GM19467 (cell line): ENCODE results near the gene FBXW7.

ENCODE experiments used
- ATAC-seq: cut with Tn5 transposase; IDR thresholded peaks from one replicate; pipeline ENCODE4 v1.9.1; 2021; ENCODE audit warnings: mild to moderate bottlenecking, moderate library complexity; ENCODE audit not compliant: unreplicated experiment

Gene FBXW7

GRCh38 chr4:152512483-152512882 lies 23.4 kb downstream of the FBXW7 start:
- no peak for ATAC-seq

- peak; percentile 46 for ATAC-seq
Observed at GRCh38 chr4:152510349-152511147, 25.3 kb downstream of the FBXW7 start.

- no peak for ATAC-seq
Observed at GRCh38 chr4:152509595-152510225, 26.2 kb downstream of the FBXW7 start.

GRCh38 chr4:152508818-152509217 lies 27.1 kb downstream of the FBXW7 start:
- ATAC-seq, result no peak

GRCh38 chr4:152508386-152508785 lies 27.5 kb downstream of the FBXW7 start:
- ATAC-seq, result no peak

- no peak for ATAC-seq
Observed at GRCh38 chr4:152503653-152504290, 32.1 kb downstream of the FBXW7 start.

- ATAC-seq, result no peak
Observed at GRCh38 chr4:152501846-152502536, 33.9 kb downstream of the FBXW7 start.

GRCh38 chr4:152500800-152501434 lies 35.0 kb downstream of the FBXW7 start:
- peak; percentile 50 for ATAC-seq

GRCh38 chr4:152500275-152500674 lies 35.6 kb downstream of the FBXW7 start:
- ATAC-seq, result no peak

GRCh38 chr4:152499344-152499743 lies 36.5 kb downstream of the FBXW7 start:
- ATAC-seq, result no peak

GRCh38 chr4:152494020-152494419 lies 41.9 kb downstream of the FBXW7 start:
- no peak for ATAC-seq

- no peak for ATAC-seq
Observed at GRCh38 chr4:152488246-152488645, 47.6 kb downstream of the FBXW7 start.

- ATAC-seq, result no peak
Observed at GRCh38 chr4:152486429-152487389, 49.2 kb downstream of the FBXW7 start.

GRCh38 chr4:152485726-152486276 lies 50.1 kb downstream of the FBXW7 start:
- ATAC-seq, result peak; percentile 93

- ATAC-seq, result no peak
Observed at GRCh38 chr4:152482211-152482610, 53.7 kb downstream of the FBXW7 start.

- ATAC-seq, result no peak
Observed at GRCh38 chr4:152480901-152481300, 55.0 kb downstream of the FBXW7 start.

- no peak for ATAC-seq
Observed at GRCh38 chr4:152480326-152480725, 55.6 kb downstream of the FBXW7 start.

GRCh38 chr4:152479428-152480026 lies 56.4 kb downstream of the FBXW7 start:
- ATAC-seq, result no peak
